Posterior vena cava (tissue), 2 donors: Measurements from ENCODE around the gene PORCN. TPM values are rescaled to one million over a fixed set of nuclear protein-coding genes. Genes with fewer than 3 reads are reported as not detected.
A peak's percentile ranks its signal among the peaks of the same experiment; 100 is the strongest.

Experiments used
- DNase-seq: peaks from one replicate; pipeline ENCODE4 v3.0.0-alpha.2; 2020; ENCODE audit warnings: low spot score
- intact Hi-C, 2 donors: fragments of 100-400 bp; cut with DNase I; formaldehyde crosslinking; loops; one replicate each; pipeline versions ENCODE4 v1.14.1 to v1.14.2; 2022 to 2023
- total RNA-seq, 2 donors: library from RNA; stranded (reverse); fragmentation: NEBNext Ultra II Directional; extraction: Animal tissue kit (Norgen Biotek cat#: 25700); gene quantifications; one replicate each; pipeline ENCODE4 v1.2.1, GENCODE V29; 2021
- donor health status: DM: yes; HTN: yes; CAD: no.
- donor health status: DM: yes; HTN: yes; CAD: no.

Gene PORCN
- total RNA-seq, 2 donors from 2014 or later = 8.7 to 12.1 TPM

DNA sequence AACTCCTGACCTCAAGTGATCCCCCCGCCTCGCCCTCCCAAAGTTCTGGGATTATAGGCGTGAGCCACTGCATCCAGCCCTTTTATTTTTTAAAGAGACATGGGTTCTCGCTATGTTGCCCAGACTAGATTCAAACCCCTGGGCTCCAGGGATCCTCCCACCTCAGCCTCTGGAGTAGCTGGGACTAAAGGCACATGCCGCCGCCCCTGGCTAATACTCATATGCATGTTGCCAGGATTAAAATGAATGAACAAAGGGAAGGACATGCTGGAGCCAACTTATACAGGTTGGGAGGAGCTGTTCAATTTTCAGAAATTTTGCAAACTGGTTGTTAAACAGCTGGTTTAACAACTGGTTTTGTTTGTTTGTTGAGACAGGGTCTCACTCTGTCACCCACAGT is 34.2 kb upstream of the PORCN start:
- intact Hi-C loops = no loop called here
- DNase-seq = no peak

DNA sequence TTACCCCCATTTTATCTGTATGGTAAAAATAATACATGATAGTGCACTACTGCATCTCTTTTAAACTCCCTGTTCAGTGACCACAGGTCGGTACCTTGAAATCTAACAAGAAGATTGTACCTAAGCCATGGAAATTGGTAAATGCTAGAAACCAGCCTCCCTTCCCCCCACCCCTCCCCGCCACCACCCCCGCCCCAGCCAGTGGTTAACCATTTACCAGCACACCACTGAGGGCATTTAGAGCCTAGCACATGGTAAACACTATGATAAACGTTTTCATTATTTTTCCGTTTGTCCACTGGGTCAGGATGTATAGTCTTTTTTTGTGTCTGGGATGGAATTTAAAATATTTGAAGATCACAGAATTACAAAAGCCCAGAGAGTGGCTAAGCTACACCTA is 33.5 kb upstream of the PORCN start:
- intact Hi-C loops = no loop called here

GRCh38 chrX:48475774-48476577 is 32.8 kb upstream of the PORCN start, which contains the start of gene FTSJ1:
Gene FTSJ1 (plus strand): TSS chrX:48476199. CDS start chrX:48478048, 1,849 bp downstream.
- peak; percentile 96 for DNase-seq
- intact Hi-C loops = no loop called here

More for the DNA sequence above, 33.5 kb upstream of the PORCN start:
- no peak for DNase-seq

DNA sequence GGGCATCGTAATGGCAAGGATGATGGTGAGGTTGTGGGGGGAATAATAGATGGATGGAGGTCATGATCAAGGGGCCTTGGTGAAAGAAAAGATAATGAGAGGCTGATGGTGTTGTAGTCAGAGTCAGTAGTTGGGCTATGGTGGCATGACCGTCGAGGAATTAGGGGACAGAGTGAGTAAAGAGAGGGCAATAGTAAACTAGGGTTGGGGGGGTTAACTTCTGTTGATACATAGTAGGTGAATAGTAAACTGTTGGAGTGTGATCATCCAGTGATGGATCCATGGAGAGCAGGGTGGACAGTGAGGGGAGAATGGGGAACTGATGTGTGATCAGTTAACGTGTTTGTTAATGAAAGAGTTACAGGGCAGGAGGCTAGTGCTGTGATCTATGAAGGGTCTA is 31.9 kb upstream of the PORCN start:
- intact Hi-C loops = no loop called here
- DNase-seq = no peak

DNA sequence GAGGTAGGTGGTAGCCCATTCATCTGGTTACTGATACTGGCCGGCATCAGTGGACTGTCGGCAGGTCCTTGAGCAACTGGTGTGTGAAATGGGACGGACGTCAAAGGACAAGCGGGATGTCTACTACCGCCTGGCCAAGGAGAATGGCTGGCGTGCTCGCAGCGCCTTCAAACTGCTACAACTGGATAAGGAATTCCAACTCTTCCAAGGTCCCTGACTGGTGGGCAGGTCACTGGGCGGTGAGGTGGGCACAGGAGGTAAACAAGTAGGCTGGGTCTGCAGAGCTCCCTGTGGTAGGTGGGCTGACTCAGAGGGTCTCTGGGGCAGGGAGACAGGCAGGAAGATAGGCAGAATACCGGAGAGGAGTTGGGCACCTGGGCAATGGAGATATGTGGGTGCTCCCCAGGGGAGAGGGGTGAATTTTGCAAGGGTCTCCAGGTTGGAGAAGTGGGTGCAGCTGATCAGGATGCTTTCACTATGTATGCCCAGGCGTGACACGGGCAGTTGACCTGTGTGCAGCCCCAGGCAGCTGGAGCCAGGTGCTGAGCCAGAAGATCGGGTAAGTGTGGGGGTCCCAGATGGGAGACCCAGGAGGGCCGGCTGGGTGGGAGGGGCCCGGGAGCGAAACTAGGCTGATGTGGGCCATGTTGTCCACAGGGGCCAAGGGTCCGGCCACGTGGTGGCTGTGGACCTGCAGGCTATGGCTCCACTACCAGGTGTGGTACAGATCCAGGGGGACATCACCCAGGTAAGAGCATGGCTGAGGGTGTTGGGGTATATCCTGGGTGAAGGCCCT is 30.6 kb upstream of the PORCN start:
- intact Hi-C loops = no loop called here
- no peak for DNase-seq

GRCh38 chrX:48478806-48479205 is 30.0 kb upstream of the PORCN start:
- no peak for DNase-seq
- intact Hi-C loops = no loop called here

DNA sequence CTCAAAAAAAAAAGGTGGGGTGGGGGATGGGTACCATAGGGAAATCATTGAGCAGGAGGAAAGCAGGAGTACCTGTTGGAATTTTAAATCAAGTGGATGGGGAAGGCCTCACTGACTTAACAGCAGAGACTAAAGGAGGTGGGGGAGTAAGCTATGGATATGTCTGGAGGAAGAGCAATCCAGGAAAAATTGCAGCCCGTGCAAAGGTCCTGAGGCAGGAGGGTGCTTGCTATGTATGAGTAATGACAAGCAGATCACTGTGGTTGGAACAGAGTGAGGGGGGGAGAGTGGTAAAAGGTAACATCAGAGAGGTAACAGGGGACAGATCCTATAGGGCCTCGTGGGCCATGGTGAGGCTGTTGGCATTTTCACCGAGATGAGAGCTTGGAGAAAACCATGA is 28.6 kb upstream of the PORCN start:
- intact Hi-C loops = no loop called here
- DNase-seq = no peak

- DNase-seq = no peak
- intact Hi-C loops = no loop called here
Measured at GRCh38 chrX:48480583-48480982, 28.2 kb upstream of the PORCN start.

GRCh38 chrX:48482526-48482925 is 26.3 kb upstream of the PORCN start:
- intact Hi-C loops = no loop called here

GRCh38 chrX:48487362-48487798 is 21.4 kb upstream of the PORCN start:
- intact Hi-C loops = no loop called here
- DNase-seq = no peak

More at GRCh38 chrX:48482526-48482925, 26.3 kb upstream of the PORCN start:
- DNase-seq = no peak

DNA sequence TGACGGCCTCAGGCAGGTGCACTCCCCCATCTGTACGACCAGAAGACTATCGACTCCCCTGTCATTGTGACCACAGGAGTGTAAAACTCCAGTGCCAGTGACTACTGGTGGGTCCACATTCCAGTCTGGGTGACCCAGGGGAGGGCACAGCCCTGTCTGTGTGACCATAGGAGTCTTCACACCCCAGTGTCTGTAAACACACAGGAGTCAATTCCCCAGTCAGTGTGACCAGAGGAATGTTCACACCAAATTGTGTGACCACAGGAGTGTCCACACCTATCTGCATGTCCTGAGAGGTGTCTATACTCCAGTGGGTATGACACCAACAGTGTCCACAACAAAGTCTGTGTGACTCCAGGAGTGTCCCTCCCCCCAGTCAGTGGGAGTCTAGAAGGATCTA is 20.8 kb upstream of the PORCN start:
- intact Hi-C loops = no loop called here

GRCh38 chrX:48489296-48489695 is 19.5 kb upstream of the PORCN start:
- intact Hi-C loops = no loop called here
- DNase-seq = no peak

More for the DNA sequence above, 20.8 kb upstream of the PORCN start:
- no peak for DNase-seq

- intact Hi-C loops = no loop called here
- DNase-seq = no peak
Measured at GRCh38 chrX:48489892-48490291, 18.9 kb upstream of the PORCN start.

- intact Hi-C loops = no loop called here
- no peak for DNase-seq
Measured at GRCh38 chrX:48490661-48491060, 18.1 kb upstream of the PORCN start.

GRCh38 chrX:48491809-48492208 is 17.0 kb upstream of the PORCN start:
- DNase-seq = no peak
- intact Hi-C loops = no loop called here

DNA sequence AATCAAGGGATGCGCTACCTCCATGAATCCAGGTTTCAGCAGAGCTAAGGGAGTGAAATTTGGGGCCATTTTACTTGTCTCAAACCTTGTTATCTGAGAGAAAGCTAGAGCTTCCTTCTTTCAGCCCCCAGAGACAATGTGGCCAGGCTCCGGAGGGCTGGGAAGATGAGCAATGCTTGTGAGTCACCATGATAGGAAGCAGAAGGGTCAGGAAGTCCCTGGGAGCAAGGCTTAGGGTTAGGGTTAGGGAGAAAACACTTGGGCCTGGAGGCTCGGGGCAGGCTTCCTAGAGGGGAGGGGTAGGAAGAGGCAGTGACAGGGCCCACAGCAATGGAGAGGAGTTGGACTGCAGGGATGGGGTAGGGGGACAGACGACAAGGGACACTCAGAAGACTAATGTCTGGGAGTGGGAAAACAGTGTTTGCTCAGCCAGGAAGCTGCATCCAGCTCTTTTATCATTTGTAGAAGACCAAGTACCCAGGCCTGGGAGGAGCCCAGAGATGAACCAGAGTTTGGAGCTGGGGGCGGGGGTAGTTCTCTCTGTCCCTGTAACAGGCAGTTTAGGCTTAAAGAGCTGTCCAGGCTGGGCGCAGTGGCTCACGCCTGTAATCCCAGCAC is 16.4 kb upstream of the PORCN start:
- intact Hi-C loops = no loop called here
- no peak for DNase-seq

DNA sequence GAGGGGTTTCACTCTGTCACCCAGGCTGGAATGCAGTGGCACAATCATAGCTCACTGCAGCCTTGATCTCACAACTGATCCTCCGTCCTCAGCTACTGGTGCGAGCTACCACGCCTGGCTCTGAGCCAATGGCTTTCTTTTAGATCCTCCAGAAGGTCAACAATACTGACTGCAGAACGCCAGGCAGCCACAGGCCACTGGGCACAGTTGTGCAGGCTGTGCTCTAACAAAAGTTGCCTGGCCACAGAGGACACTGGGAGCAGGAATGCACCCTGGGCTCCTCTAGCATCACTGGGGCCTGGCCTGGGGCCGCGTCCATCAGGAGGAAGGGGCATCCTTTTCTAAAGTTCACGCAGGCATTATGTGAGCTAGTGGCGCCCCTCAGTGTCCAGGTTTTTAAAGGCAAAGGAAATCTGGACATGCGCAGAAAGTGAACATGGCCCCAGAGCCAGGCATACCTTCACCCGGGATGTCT is 14.9 kb upstream of the PORCN start:
- intact Hi-C loops = no loop called here
- DNase-seq = no peak

DNA sequence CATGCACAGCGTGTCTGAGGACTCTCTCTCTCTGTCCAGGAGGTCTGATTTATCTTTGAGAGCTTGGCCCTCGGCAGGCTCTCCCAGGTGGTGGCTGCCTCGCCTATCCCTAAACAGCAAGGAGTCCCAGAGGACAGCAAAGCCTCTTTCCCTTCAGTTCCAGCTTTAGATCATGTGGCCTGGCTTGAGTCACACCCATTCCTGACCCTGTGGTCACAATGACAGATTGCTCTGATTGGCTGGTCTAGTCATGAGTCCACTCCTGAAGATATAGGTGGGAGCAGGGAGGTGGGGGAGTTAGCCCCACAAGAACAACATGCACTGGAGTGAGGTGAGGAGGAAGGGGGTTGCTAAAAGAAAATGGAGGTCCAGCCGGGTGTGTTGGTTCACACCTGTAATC is 12.1 kb upstream of the PORCN start:
- peak; percentile 31 for DNase-seq
- intact Hi-C loops = no loop called here

DNA sequence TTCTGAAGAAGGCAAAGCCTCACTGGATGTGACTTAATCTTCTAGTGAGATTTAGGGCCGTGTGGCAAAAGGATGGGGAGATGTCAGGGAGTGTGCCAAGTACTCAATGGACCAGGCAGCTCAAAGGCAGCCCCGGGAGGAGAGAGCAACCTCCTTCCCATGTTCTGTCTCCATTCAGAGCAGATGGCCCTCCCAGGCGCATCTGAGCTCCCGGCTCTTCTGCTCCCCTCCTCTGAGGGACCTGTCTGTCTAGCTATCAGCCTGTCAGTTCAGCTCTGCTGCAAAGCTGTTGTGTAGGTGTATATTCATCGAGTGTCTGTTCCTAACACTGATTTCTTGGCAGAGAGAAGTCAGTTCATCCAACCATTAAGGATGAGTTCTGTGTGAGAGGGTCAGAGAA is 10.9 kb upstream of the PORCN start:
- no peak for DNase-seq
- intact Hi-C loops = no loop called here

DNA sequence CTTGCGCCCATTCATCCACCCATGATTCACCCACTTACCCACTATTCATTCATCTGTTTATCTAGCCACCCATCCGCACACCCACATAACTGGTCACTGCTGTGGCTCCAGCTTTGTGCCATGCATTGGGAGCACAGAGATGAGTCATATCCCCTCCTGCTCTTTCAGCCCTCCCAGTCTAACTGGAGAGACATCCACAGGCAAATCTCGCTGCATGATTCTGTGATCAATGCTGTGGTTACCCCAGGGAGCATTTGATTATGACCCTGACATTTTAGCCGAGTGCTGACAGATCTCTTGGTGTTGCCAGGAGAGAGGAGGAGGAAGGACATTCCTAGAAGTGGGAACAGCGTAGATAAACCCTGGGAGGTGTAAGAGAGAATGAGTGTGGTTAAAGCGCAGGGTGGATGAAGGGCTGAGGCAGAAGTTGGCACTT is 10.4 kb upstream of the PORCN start:
- intact Hi-C loops = no loop called here
- no peak for DNase-seq
